Endothelial cell of umbilical vein (primary cell): Measurements from ENCODE around the gene DLGAP4. TPM values are rescaled to one million over a fixed set of nuclear protein-coding genes. Genes with fewer than 3 reads are reported as not detected.

Experiments used
- BruUV-seq: library from RNA; stranded (reverse); fragments of 400-500 nt; replicated peaks from 2 replicates; lab custom pipeline; 2021; lab: Mats Ljungman, UMichigan
- CTCF ChIA-PET: fragments of 300-600, 350-600 bp; sonication (Branson Sonifier 250); formaldehyde crosslinking; loops from one replicate; lab custom pipeline; 2021; ENCODE audit warnings: antibody characterized with exemption, inconsistent platforms; lab: Charles Lee
- POLR2A ChIA-PET: fragments of 300-600, 350-600 bp; sonication (Branson Sonifier 250); formaldehyde crosslinking; loops from one replicate; lab custom pipeline; 2021; ENCODE audit warnings: antibody characterized with exemption, inconsistent platforms; lab: Charles Lee
- DNase-seq: peaks from one replicate; pipeline ENCODE4 v3.0.0-alpha.2; 2011; ENCODE audit warnings: low read depth, low spot score
- FAIRE-seq: peaks from 2 replicates; lab custom pipeline; 2011; peaks lifted over from hg19 to GRCh38; lab: Jason Lieb, UNC
- H2AFZ ChIP-seq: 2 replicates; pipeline ENCODE4 v1.6.0; 2012; ENCODE audit warnings: low read depth, low read length, control low read depth, inconsistent platforms
- H3K27ac ChIP-seq: 2 replicates; pipeline ENCODE4 v1.5.1; 2011; ENCODE audit warnings: low read depth, mild to moderate bottlenecking, control low read depth, low read length, moderate library complexity; ENCODE audit not compliant: insufficient read depth
- H3K27me3 ChIP-seq, 2 experiments: 2 replicates each; pipeline versions ENCODE4 v1.6.0 to v1.6.1; 2011; ENCODE audit warnings: low read length in 2 of 2, mixed read lengths in 1 of 2; ENCODE audit not compliant: control insufficient read depth in 2 of 2, insufficient read depth in 2 of 2
- H3K36me3 ChIP-seq, 2 experiments: 2 replicates in 1 of 2; 3 replicates in 1 of 2; pipeline ENCODE4 v1.5.1; 2011; ENCODE audit warnings: low read length in 2 of 2, mild to moderate bottlenecking in 1 of 2, moderate library complexity in 1 of 2; ENCODE audit not compliant: control insufficient read depth in 2 of 2, insufficient read depth in 2 of 2; ENCODE audit errors: extremely low read depth in 1 of 2
- H3K4me1 ChIP-seq: 3 replicates; pipeline ENCODE4 v1.5.1; 2011; ENCODE audit warnings: mild to moderate bottlenecking, low read length; ENCODE audit not compliant: control insufficient read depth, insufficient read depth; ENCODE audit errors: extremely low read depth
- H3K4me2 ChIP-seq: 2 replicates; pipeline ENCODE4 v1.6.1; 2011; ENCODE audit warnings: low read length, control low read depth, mixed read lengths; ENCODE audit not compliant: insufficient read depth
- H3K4me3 ChIP-seq, 3 experiments: fragments of 200-600 bp in 1 of 3; sonication (generic), shearing (Covaris generic) in 1 of 3; replicated peaks in 1 of 3; 2 replicates each; pipeline ENCODE4 v1.5.1; 2011 to 2016; ENCODE audit warnings: control low read depth in 3 of 3, low read length in 3 of 3, mild to moderate bottlenecking in 2 of 3, inconsistent platforms in 1 of 3, low read depth in 1 of 3, moderate library complexity in 1 of 3; ENCODE audit not compliant: insufficient read depth in 1 of 3
- H3K79me2 ChIP-seq: 2 replicates; pipeline ENCODE4 v1.6.0; 2012; ENCODE audit warnings: low read length, inconsistent platforms; ENCODE audit not compliant: control insufficient read depth, insufficient read depth
- H3K9ac ChIP-seq: replicated peaks from 2 replicates; pipeline ENCODE3; 2011; ENCODE audit warnings: low read length, control low read depth; ENCODE audit not compliant: insufficient read depth; ENCODE audit errors: extremely low read depth
- H3K9me1 ChIP-seq: replicated peaks from 3 replicates; pipeline ENCODE4 v1.6.0; 2011; ENCODE audit warnings: mild to moderate bottlenecking, low read length; ENCODE audit not compliant: control insufficient read depth, insufficient read depth; ENCODE audit errors: extremely low read depth
- H3K9me3 ChIP-seq: replicated peaks from 2 replicates; pipeline ENCODE4 v1.5.1; 2012; ENCODE audit warnings: low read length, inconsistent platforms; ENCODE audit not compliant: control insufficient read depth, insufficient read depth
- H4K20me1 ChIP-seq: replicated peaks from 2 replicates; pipeline ENCODE3; 2011; ENCODE audit warnings: mild to moderate bottlenecking, low read length; ENCODE audit not compliant: control insufficient read depth, insufficient read depth; ENCODE audit errors: extremely low read depth
- EZH2 ChIP-seq: IDR thresholded peaks from 2 replicates; pipeline ENCODE4 v1.6.1; 2012; ENCODE audit warnings: borderline replicate concordance, low read depth, mild to moderate bottlenecking, moderate library complexity, low read length, inconsistent platforms; ENCODE audit not compliant: severe bottlenecking
- dilution Hi-C: fragments of 300-500 bp; cut with MboI; formaldehyde crosslinking; loops from one replicate; pipeline ENCODE4 v1.15.0; 2019; ENCODE audit warnings: low sequenced_read_pairs; ENCODE audit not compliant: extremely low pct_ligation_motif_present
- intact Hi-C: fragments of 100-400 bp; cut with micrococcal nuclease; formaldehyde crosslinking; loops from one replicate; pipeline ENCODE4 v1.10.0; 2022
- polyA plus RNA-seq, 4 experiments: library from polyadenylated mRNA; depleted of rRNA in 3 of 4; stranded (reverse) in 3 of 4; unstranded in 1 of 4; fragments of >200 nt; gene quantifications; 2 replicates each; pipeline versions ENCODE4 v1.2.1 to v1.2.3, GENCODE V29; 2011 to 2012; ENCODE audit warnings: missing spikeins in 1 of 4
- total RNA-seq: library from RNA; stranded (reverse); gene quantifications from 2 replicates; pipeline ENCODE4 v1.2.3, GENCODE V29; 2021
- TF ChIP-seq, protein P1 (sequence below), 2 donors: IDR thresholded peaks; 1 replicate in 1 of 2; 2 replicates in 1 of 2; pipeline ENCODE4 v1.5.1; 2011; ENCODE audit warnings: low read length in 2 of 2, mild to moderate bottlenecking in 2 of 2, moderate library complexity in 2 of 2, control low read depth in 1 of 2, inconsistent platforms in 1 of 2, low read depth in 1 of 2; ENCODE audit not compliant: insufficient read depth in 1 of 2; ENCODE audit errors: extremely low read depth in 1 of 2

Gene DLGAP4
- total and polyA plus RNA-seq, 2 donors (not counting 3 experiments of a cell fraction or from before 2014, with no cell fraction given) = 57.5 to 125 TPM

DNA sequence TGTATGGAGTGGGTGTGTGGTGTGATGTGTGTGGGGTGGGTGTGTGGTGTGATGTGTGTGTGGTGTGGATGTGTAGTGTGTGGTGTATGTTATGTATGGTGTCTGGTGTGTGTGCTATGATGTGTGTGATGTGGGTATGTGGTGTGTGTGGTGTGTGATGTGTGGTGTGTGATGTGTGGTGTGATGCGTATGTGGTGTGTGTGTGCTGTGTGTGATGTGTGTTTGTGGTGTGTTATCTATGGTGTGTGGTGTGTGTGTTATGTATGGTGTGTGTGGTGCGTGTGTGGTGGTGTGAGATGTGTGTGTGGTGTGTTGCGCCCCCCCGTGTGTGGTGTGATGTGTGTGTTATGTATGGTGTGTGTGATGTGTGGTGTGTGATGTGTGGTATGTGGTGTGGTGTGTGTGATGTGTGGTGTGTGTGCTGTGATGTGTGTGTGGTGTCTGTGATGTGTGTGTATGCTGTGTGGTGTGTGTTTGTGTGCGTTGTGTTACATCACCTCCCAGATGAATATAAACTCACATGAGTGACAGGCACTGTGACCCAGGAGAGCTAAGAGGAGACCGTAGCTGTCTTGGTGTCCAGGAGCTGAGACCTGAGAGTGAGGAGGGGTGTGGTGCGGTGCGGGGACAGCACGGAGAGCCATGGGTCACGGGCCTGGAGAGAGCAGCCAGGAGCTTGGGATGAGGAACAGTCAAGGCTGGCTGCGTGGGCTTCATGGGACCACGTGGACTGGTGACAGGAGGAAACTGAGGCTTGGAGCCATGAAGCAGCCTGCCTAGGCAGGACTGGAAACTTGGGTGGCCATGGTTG, 8.8 kb downstream of the DLGAP4 start:
- Histone ChIP-seq H3K27me3 (peaks cover 0 to 2% of the 10 kb centered on the region in 2 experiments), H3K36me3 (no peaks in the 10 kb centered on the region), H3K9me3 (no peaks in the 10 kb centered on the region), H3K4me2 (no peak overlapping the region), H4K20me1 (no peaks in the 10 kb centered on the region), H3K4me3 (no peak overlapping the region), H3K4me1 (no peaks in the 10 kb centered on the region), H3K27ac (no peak overlapping the region), H3K79me2 (no peaks in the 10 kb centered on the region), H2AFZ (no peak overlapping the region), H3K9me1 (no peaks in the 10 kb centered on the region), H3K9ac (no peak overlapping the region)
- intact Hi-C loops = no loop called here
- no peak for TF ChIP-seq EZH2
- TF ChIP-seq, protein P1, sequence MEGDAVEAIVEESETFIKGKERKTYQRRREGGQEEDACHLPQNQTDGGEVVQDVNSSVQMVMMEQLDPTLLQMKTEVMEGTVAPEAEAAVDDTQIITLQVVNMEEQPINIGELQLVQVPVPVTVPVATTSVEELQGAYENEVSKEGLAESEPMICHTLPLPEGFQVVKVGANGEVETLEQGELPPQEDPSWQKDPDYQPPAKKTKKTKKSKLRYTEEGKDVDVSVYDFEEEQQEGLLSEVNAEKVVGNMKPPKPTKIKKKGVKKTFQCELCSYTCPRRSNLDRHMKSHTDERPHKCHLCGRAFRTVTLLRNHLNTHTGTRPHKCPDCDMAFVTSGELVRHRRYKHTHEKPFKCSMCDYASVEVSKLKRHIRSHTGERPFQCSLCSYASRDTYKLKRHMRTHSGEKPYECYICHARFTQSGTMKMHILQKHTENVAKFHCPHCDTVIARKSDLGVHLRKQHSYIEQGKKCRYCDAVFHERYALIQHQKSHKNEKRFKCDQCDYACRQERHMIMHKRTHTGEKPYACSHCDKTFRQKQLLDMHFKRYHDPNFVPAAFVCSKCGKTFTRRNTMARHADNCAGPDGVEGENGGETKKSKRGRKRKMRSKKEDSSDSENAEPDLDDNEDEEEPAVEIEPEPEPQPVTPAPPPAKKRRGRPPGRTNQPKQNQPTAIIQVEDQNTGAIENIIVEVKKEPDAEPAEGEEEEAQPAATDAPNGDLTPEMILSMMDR (IDR thresholded peaks at IDR 0.05; ENCODE audit: extremely low read depth in 1 of 2, insufficient read depth in 1 of 2, low read depth in 1 of 2, low read length in 2 of 2) = no peak
- no TSS peak for BruUV-seq
- dilution Hi-C loops = no loop called here
- DNase-seq = no peak
- ChIA-PET CTCF (no interaction called here), POLR2A (no interaction called here)
- FAIRE-seq = no peak
